GM15510 (cell line): ENCODE data around the gene ST3GAL4.

Experiments used
- POLR2A ChIP-seq: IDR thresholded peaks from 3 replicates; pipeline ENCODE4 v1.6.1; 2011; ENCODE audit warnings: borderline replicate concordance; ENCODE audit not compliant: insufficient read length; ENCODE audit errors: extremely low read depth

Gene ST3GAL4

GRCh38 chr11:126391970-126392632 lies 36.6 kb downstream of the ST3GAL4 start:
- no peak for TF ChIP-seq POLR2A

- no peak for TF ChIP-seq POLR2A
Observed at GRCh38 chr11:126392633-126393013, 37.1 kb downstream of the ST3GAL4 start.

GRCh38 chr11:126393143-126393542 lies 37.7 kb downstream of the ST3GAL4 start:
- no peak for TF ChIP-seq POLR2A

- no peak for TF ChIP-seq POLR2A
Observed at GRCh38 chr11:126394036-126394435, 38.5 kb downstream of the ST3GAL4 start.

- no peak for TF ChIP-seq POLR2A
Observed at GRCh38 chr11:126396965-126397364, 41.5 kb downstream of the ST3GAL4 start.

- TF ChIP-seq POLR2A = no peak
Observed at GRCh38 chr11:126398296-126398695, 42.8 kb downstream of the ST3GAL4 start.

- no peak for TF ChIP-seq POLR2A
Observed at GRCh38 chr11:126398721-126399120, 43.2 kb downstream of the ST3GAL4 start.

- TF ChIP-seq POLR2A = no peak
Observed at GRCh38 chr11:126400019-126400418, 44.5 kb downstream of the ST3GAL4 start.

- no peak for TF ChIP-seq POLR2A
Observed at GRCh38 chr11:126400479-126400878, 45.0 kb downstream of the ST3GAL4 start.

GRCh38 chr11:126403022-126403581 lies 47.6 kb downstream of the ST3GAL4 start:
- TF ChIP-seq POLR2A = no peak

GRCh38 chr11:126403658-126404057 lies 48.2 kb downstream of the ST3GAL4 start:
- no peak for TF ChIP-seq POLR2A

- no peak for TF ChIP-seq POLR2A
Observed at GRCh38 chr11:126404367-126404766, 48.9 kb downstream of the ST3GAL4 start.

GRCh38 chr11:126405374-126405773 lies 49.9 kb downstream of the ST3GAL4 start:
- TF ChIP-seq POLR2A = no peak

GRCh38 chr11:126405906-126406305 lies 50.4 kb downstream of the ST3GAL4 start:
- TF ChIP-seq POLR2A = no peak

- no peak for TF ChIP-seq POLR2A
Observed at GRCh38 chr11:126406368-126406767, 50.9 kb downstream of the ST3GAL4 start.

GRCh38 chr11:126407101-126407521 lies 51.6 kb downstream of the ST3GAL4 start:
- no peak for TF ChIP-seq POLR2A

- TF ChIP-seq POLR2A = no peak
Observed at GRCh38 chr11:126407682-126408288, 52.3 kb downstream of the ST3GAL4 start.

GRCh38 chr11:126408496-126408895 lies 53.0 kb downstream of the ST3GAL4 start:
- no peak for TF ChIP-seq POLR2A
